Cardiac septum (tissue), 1 donor: ENCODE data around the gene RNF213. TPM values are rescaled to one million over a fixed set of nuclear protein-coding genes. Genes with fewer than 3 reads are reported as not detected.
A peak's percentile ranks its signal among the peaks of the same experiment; 100 is the strongest.
"Not testable (repeated sequence)": the region's sequence is repeated elsewhere in the genome, so short reads cannot be mapped to it uniquely, and the experiment has no call there.

Experiments used
- DNase-seq: peaks from one replicate; pipeline ENCODE4 v3.0.0-alpha.2; 2020; ENCODE audit warnings: low spot score
- intact Hi-C: fragments of 100-400 bp; cut with DNase I; formaldehyde crosslinking; loops from one replicate; pipeline ENCODE4 v1.14.0; 2022
- total RNA-seq: library from RNA; stranded (reverse); fragmentation: NEBNext Ultra II Directional; extraction: Animal tissue kit (Norgen Biotek cat#: 25700); gene quantifications from one replicate; pipeline ENCODE4 v1.2.1, GENCODE V29; 2021
- donor health status: DM: no; HTN: no; CAD: no.

The RNF213 gene
- total RNA-seq, 1 donor from 2014 or later = 46.4 TPM

- intact Hi-C loops = no loop called here
- DNase-seq = peak; percentile 19
Observed at GRCh38 chr17:80308692-80309517, 48.3 kb downstream of the RNF213 start.

GRCh38 chr17:80311216-80311827 lies 50.7 kb downstream of the RNF213 start:
- DNase-seq = peak; percentile 27
- intact Hi-C loops = no loop called here

GRCh38 chr17:80312621-80313135 lies 52.0 kb downstream of the RNF213 start:
- intact Hi-C loops = no loop called here
- DNase-seq = no peak

- intact Hi-C loops = no loop called here
Observed at GRCh38 chr17:80313160-80313829, 52.6 kb downstream of the RNF213 start.

GRCh38 chr17:80313946-80314345 lies 53.3 kb downstream of the RNF213 start:
- DNase-seq, intact Hi-C loops: not testable (repeated sequence)

More at GRCh38 chr17:80313160-80313829, 52.6 kb downstream of the RNF213 start:
- DNase-seq = no peak

- intact Hi-C loops = no loop called here
- DNase-seq = no peak
Observed at GRCh38 chr17:80315517-80316182, 55.0 kb downstream of the RNF213 start.

- no peak for DNase-seq
- intact Hi-C loops = no loop called here
Observed at GRCh38 chr17:80316431-80316830, 55.8 kb downstream of the RNF213 start.

- peak; percentile 80 for DNase-seq
- intact Hi-C loops = no loop called here
Observed at GRCh38 chr17:80316927-80317705, 56.5 kb downstream of the RNF213 start.

GRCh38 chr17:80317706-80317980 lies 57.0 kb downstream of the RNF213 start:
- intact Hi-C loops = no loop called here
- DNase-seq = no peak

- intact Hi-C loops = no loop called here
Observed at GRCh38 chr17:80318166-80318565, 57.5 kb downstream of the RNF213 start.

GRCh38 chr17:80319262-80319998 lies 58.8 kb downstream of the RNF213 start:
- DNase-seq = no peak
- intact Hi-C loops = no loop called here

More at GRCh38 chr17:80318166-80318565, 57.5 kb downstream of the RNF213 start:
- DNase-seq = no peak

GRCh38 chr17:80319999-80320344 lies 59.3 kb downstream of the RNF213 start:
- DNase-seq = no peak
- intact Hi-C loops = no loop called here

- intact Hi-C loops = no loop called here
- no peak for DNase-seq
Observed at GRCh38 chr17:80320496-80320895, 59.8 kb downstream of the RNF213 start.

GRCh38 chr17:80322864-80323263 lies 62.2 kb downstream of the RNF213 start:
- no peak for DNase-seq
- intact Hi-C loops = no loop called here

GRCh38 chr17:80323982-80324381 lies 63.3 kb downstream of the RNF213 start:
- DNase-seq = no peak
- intact Hi-C loops = no loop called here

- DNase-seq = no peak
- intact Hi-C loops = no loop called here
Observed at GRCh38 chr17:80327518-80327917, 66.9 kb downstream of the RNF213 start.

- DNase-seq = no peak
- intact Hi-C loops = no loop called here
Observed at GRCh38 chr17:80328634-80329380, 68.2 kb downstream of the RNF213 start.

GRCh38 chr17:80329421-80329820 lies 68.8 kb downstream of the RNF213 start:
- intact Hi-C loops, DNase-seq: not testable (repeated sequence)
